Glutamatergic neuron (in vitro differentiated cells): ENCODE data around the gene UTP4. TPM values are rescaled to one million over a fixed set of nuclear protein-coding genes. Genes with fewer than 3 reads are reported as not detected.
"Not testable (repeated sequence)": the region's sequence is repeated elsewhere in the genome, so short reads cannot be mapped to it uniquely, and the experiment has no call there.

Experiments used
- DNase-seq: peaks from one replicate; pipeline ENCODE4 v3.0.0; 2022
- H3K27ac Mint-ChIP-seq: one replicate; pipeline ENCODE4 v1.8.0; 2020; ENCODE audit warnings: mild to moderate bottlenecking, mixed read lengths, inconsistent platforms; ENCODE audit not compliant: unreplicated experiment
- H3K27me3 Mint-ChIP-seq: one replicate; pipeline ENCODE4 v1.8.0; 2020; ENCODE audit warnings: mild to moderate bottlenecking, moderate library complexity, mixed read lengths, inconsistent platforms; ENCODE audit not compliant: unreplicated experiment
- H3K36me3 Mint-ChIP-seq: one replicate; pipeline ENCODE4 v1.8.0; 2020; ENCODE audit warnings: mild to moderate bottlenecking, mixed read lengths, inconsistent platforms; ENCODE audit not compliant: unreplicated experiment
- H3K4me1 Mint-ChIP-seq: one replicate; pipeline ENCODE4 v1.8.0; 2020; ENCODE audit warnings: mild to moderate bottlenecking, low read depth, mixed read lengths, inconsistent platforms; ENCODE audit not compliant: unreplicated experiment
- H3K4me3 Mint-ChIP-seq: one replicate; pipeline ENCODE4 v1.8.0; 2020; ENCODE audit warnings: mild to moderate bottlenecking, mixed read lengths, inconsistent platforms; ENCODE audit not compliant: unreplicated experiment
- H3K9me3 Mint-ChIP-seq: one replicate; pipeline ENCODE4 v1.8.0; 2020; ENCODE audit warnings: mild to moderate bottlenecking, moderate library complexity, mixed read lengths, inconsistent platforms; ENCODE audit not compliant: unreplicated experiment
- CTCF ChIP-seq: fragments of 200-600 bp; sonication (generic); IDR thresholded peaks from one replicate; pipeline ENCODE4 v1.5.0; 2021; ENCODE audit not compliant: partially characterized antibody, unreplicated experiment
- total RNA-seq: library from RNA; stranded (reverse); fragmentation: NEBNext Ultra II Directional; extraction: Animal tissue kit (Norgen Biotek cat#: 25700); gene quantifications from one replicate; pipeline ENCODE4 v1.2.1, GENCODE V29; 2021; ENCODE audit not compliant: unreplicated experiment

The UTP4 gene
- total RNA-seq, 1 donor from 2014 or later: 70.7 TPM

DNA sequence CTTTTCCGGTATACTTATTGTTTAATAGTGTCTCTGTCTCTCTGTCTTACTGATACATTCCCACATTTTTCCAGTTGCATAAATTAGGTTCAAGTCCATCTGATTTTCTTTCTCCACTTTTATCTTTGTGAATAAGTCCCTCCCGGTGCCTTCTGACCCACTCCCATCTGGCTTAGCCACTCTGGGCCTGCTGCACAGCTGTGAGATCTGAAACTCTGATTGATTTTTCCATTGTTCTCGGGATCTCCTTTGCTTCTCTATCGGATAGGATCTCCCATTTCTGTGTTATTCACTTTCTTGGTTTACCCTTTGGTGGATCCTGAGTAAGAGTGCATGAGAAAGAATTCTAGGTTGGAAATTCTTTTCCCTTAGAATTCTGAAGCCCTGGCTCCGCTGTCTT is 8.6 kb downstream of the UTP4 start:
- peak; percentile 56 for DNase-seq
- H3K27me3 Mint-ChIP-seq: peaks cover 5% of the 10 kb centered on the region
- H3K36me3 Mint-ChIP-seq: peaks cover 4% of the 10 kb centered on the region
- H3K27ac Mint-ChIP-seq: peak overlapping the region; percentile 99
- H3K4me1 Mint-ChIP-seq: peaks cover 35% of the 10 kb centered on the region
- peaks cover 8% of the 10 kb centered on the region for H3K9me3 Mint-ChIP-seq
- H3K4me3 Mint-ChIP-seq: peak overlapping the region; percentile 78
- no peak for TF ChIP-seq CTCF

DNA sequence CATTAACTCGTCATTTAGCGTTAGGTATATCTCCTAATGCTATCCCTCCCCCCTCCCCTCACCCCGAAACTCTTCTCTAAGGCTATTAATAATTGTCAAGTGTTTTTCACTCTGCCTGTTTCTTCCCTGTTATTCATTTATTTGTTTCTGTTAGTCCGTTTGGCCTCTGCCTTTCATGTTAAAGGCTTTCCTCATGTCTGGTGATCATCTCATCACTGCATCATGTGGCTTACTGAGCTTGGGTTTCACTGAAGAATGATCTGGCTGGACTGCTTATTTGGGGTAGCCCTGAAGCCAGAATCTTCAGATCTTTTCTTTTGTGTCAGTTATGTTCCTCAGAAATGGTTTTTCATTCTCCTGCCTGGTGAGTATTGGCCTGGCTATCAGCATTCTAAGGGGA is 9.5 kb downstream of the UTP4 start:
- Mint-ChIP-seq H3K27me3 (peaks cover 5% of the 10 kb centered on the region), H3K36me3 (peaks cover 4% of the 10 kb centered on the region), H3K4me1 (peaks cover 39% of the 10 kb centered on the region), H3K27ac (peak overlapping the region; percentile 95), H3K9me3 (peaks cover 8% of the 10 kb centered on the region), H3K4me3 (peak overlapping the region; percentile 71)
- no peak for TF ChIP-seq CTCF
- DNase-seq: no peak

DNA sequence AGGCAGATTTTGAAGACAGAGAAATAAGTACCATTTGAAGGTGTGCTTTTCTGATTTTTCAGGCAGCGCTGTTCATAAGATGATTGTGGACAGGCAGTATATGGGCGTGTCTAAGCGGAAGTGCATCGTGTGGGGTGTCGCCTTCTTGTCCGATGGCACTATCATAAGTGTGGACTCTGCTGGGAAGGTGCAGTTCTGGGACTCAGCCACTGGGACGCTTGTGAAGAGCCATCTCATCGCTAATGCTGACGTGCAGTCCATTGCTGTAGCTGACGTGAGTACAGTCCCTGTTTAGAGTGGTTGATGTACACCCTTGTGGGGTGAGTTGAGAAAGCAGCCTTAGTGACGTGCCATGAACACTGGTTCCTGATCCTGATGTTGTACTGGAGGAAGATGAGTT is 10.7 kb downstream of the UTP4 start:
- DNase-seq: peak; percentile 55
- Mint-ChIP-seq H3K27me3 (peaks cover 5% of the 10 kb centered on the region), H3K4me1 (peaks cover 36% of the 10 kb centered on the region), H3K27ac (peak overlapping the region; percentile 74), H3K9me3 (peaks cover 8% of the 10 kb centered on the region), H3K4me3 (peak overlapping the region; percentile 9), H3K36me3 (peaks cover 4% of the 10 kb centered on the region)
- TF ChIP-seq CTCF: peak; percentile 39

DNA sequence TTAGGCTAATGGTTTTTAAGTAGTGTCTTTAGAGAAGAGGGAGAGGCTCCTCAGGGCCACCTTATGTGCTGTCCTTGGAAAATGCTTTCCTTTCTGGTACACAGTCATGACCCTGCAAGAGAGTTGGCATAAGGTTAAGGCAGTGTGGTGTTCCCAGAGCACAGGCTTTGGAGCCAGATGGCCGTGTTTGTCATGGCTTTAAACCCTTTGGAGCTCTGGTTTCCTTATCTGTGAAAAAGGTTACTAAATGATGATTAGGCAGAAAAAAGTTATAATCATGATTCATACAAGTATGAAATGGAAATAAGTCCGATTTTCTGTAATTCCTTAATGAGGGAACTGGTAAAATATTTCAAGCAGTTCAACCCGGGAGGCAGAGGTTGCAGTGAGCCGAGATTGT is 13.2 kb downstream of the UTP4 start:
- no peak for DNase-seq
- peaks cover 33% of the 10 kb centered on the region for H3K4me1 Mint-ChIP-seq
- peak overlapping the region; percentile 42 for H3K4me3 Mint-ChIP-seq
- no peak for TF ChIP-seq CTCF
- H3K9me3 Mint-ChIP-seq: peaks cover 8% of the 10 kb centered on the region
- peaks cover 4% of the 10 kb centered on the region for H3K36me3 Mint-ChIP-seq
- peaks cover 5% of the 10 kb centered on the region for H3K27me3 Mint-ChIP-seq
- peak overlapping the region; percentile 91 for H3K27ac Mint-ChIP-seq

DNA sequence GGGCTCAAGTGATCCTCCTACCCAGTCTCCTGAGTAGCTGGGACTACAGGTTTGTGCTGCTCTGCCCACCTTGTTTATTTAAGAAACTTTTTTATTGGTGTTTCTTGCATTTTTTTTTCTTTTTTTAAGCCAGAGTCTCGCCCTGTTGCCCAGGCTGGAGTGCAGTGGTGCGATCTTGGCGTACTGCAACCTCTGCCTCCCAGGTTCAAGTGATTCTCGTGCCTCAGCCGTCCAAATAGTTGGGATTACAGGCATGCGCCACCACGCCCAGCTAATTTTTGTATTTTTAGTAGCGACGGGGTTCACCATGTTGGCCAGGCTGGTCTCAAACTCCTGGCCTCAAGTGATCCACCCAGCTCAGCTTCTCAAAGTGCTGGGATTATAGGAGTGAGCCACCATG is 17.2 kb downstream of the UTP4 start:
- not testable (repeated sequence) for H3K36me3 Mint-ChIP-seq, H3K4me1 Mint-ChIP-seq, DNase-seq, H3K27ac Mint-ChIP-seq, H3K4me3 Mint-ChIP-seq, H3K9me3 Mint-ChIP-seq, H3K27me3 Mint-ChIP-seq
